IMR-90 (cell line): ENCODE results near the gene ANKMY2. TPM values are rescaled to one million over a fixed set of nuclear protein-coding genes. Genes with fewer than 3 reads are reported as not detected.

ENCODE experiments used
- ATAC-seq: fragments of 200-7000 bp; cut with Tn5 transposase; 2 replicates; pipeline ENCODE4 v1.9.1; 2020; ENCODE audit warnings: low read depth, mild to moderate bottlenecking, moderate library complexity
- BruUV-seq: library from RNA; stranded (reverse); fragments of 400-500 nt; replicated peaks from 2 replicates; lab custom pipeline; 2021; lab: Mats Ljungman, UMichigan
- CTCF ChIA-PET: fragments of 300-600 bp; formaldehyde crosslinking; extraction: SDS; loops from one replicate; lab custom pipeline; 2021; ENCODE audit warnings: antibody characterized with exemption; lab: Yijun Ruan, JAX
- POLR2A ChIA-PET: fragments of 300-600 bp; sonication (Branson Sonifier 250); formaldehyde crosslinking; loops from one replicate; lab custom pipeline; 2022; ENCODE audit warnings: antibody characterized with exemption; ENCODE audit not compliant: unreplicated experiment; lab: Charles Lee
- DNase-seq: peaks from one replicate; pipeline ENCODE4 v3.0.0; 2013
- H2AFZ ChIP-seq: replicated peaks from 2 replicates; pipeline ENCODE3; 2013; ENCODE audit warnings: low read length, mild to moderate bottlenecking; ENCODE audit not compliant: poor library complexity
- H2AK5ac ChIP-seq: 2 replicates; pipeline ENCODE4 v1.6.1; 2013; ENCODE audit warnings: low read depth, low read length, inconsistent platforms
- H2AK9ac ChIP-seq: replicated peaks from 2 replicates; pipeline ENCODE3; 2013; ENCODE audit warnings: mild to moderate bottlenecking, low read depth, low read length, moderate library complexity; ENCODE audit not compliant: poor library complexity
- H2BK120ac ChIP-seq: 2 replicates; pipeline ENCODE4 v1.6.1; 2013; ENCODE audit warnings: low read depth, low read length, inconsistent platforms
- H2BK15ac ChIP-seq: 3 replicates; pipeline ENCODE4 v1.6.1; 2013; ENCODE audit warnings: low read depth, low read length, inconsistent platforms
- H2BK20ac ChIP-seq: 2 replicates; pipeline ENCODE4 v1.6.1; 2013; ENCODE audit warnings: low read depth, mild to moderate bottlenecking, inconsistent platforms, low read length, moderate library complexity
- H2BK5ac ChIP-seq: 2 replicates; pipeline ENCODE4 v1.6.1; 2013; ENCODE audit warnings: mild to moderate bottlenecking, low read depth, low read length, inconsistent platforms; ENCODE audit not compliant: poor library complexity, severe bottlenecking
- H3K14ac ChIP-seq: replicated peaks from 2 replicates; pipeline ENCODE4 v1.6.1; 2013; ENCODE audit warnings: low read depth, low read length, inconsistent platforms
- H3K18ac ChIP-seq: 2 replicates; pipeline ENCODE4 v1.6.1; 2013; ENCODE audit warnings: low read depth, low read length, control low read depth
- H3K23ac ChIP-seq: 2 replicates; pipeline ENCODE4 v1.6.1; 2013; ENCODE audit warnings: low read depth, low read length, inconsistent platforms
- H3K27ac ChIP-seq: 2 replicates; pipeline ENCODE4 v1.5.1; 2013; ENCODE audit warnings: mild to moderate bottlenecking, control low read depth, low read length; ENCODE audit not compliant: insufficient read depth
- H3K27me3 ChIP-seq: 2 replicates; pipeline ENCODE4 v1.6.1; 2013; ENCODE audit warnings: low read length; ENCODE audit not compliant: control insufficient read depth, insufficient read depth
- H3K36me3 ChIP-seq: 2 replicates; pipeline ENCODE4 v1.6.1; 2013; ENCODE audit warnings: low read length, mixed read lengths; ENCODE audit not compliant: control insufficient read depth, insufficient read depth
- H3K4ac ChIP-seq: 2 replicates; pipeline ENCODE4 v1.6.1; 2013; ENCODE audit warnings: low read depth, low read length, inconsistent platforms
- H3K4me1 ChIP-seq: 2 replicates; pipeline ENCODE4 v1.6.1; 2013; ENCODE audit warnings: low read length, mixed read lengths; ENCODE audit not compliant: control insufficient read depth, insufficient read depth
- H3K4me2 ChIP-seq: 2 replicates; pipeline ENCODE4 v1.6.1; 2013; ENCODE audit warnings: low read depth, mild to moderate bottlenecking, control low read depth, low read length, moderate library complexity
- H3K4me3 ChIP-seq: 2 replicates; pipeline ENCODE4 v1.5.1; 2013; ENCODE audit warnings: low read depth, mild to moderate bottlenecking, control low read depth, low read length, moderate library complexity; ENCODE audit not compliant: insufficient read depth
- H3K56ac ChIP-seq: 2 replicates; pipeline ENCODE4 v1.6.1; 2013; ENCODE audit warnings: low read length, inconsistent platforms; ENCODE audit not compliant: insufficient read depth; ENCODE audit errors: extremely low read depth
- H3K79me1 ChIP-seq, 2 experiments: 2 replicates each; pipeline ENCODE4 v1.6.1; 2013; ENCODE audit warnings: low read length in 2 of 2, inconsistent platforms in 1 of 2, low read depth in 1 of 2
- H3K9ac ChIP-seq: 2 replicates; pipeline ENCODE4 v1.6.1; 2013; ENCODE audit warnings: low read depth, low read length, control low read depth
- H3K9me1 ChIP-seq: 2 replicates; pipeline ENCODE4 v1.6.1; 2013; ENCODE audit warnings: low read length, inconsistent platforms; ENCODE audit not compliant: insufficient read depth
- H3K9me3 ChIP-seq: 2 replicates; pipeline ENCODE4 v1.6.1; 2013; ENCODE audit warnings: low read length; ENCODE audit not compliant: control insufficient read depth, insufficient read depth
- H4K20me1 ChIP-seq: 2 replicates; pipeline ENCODE4 v1.6.1; 2013; ENCODE audit warnings: low read length, inconsistent platforms; ENCODE audit not compliant: insufficient read depth
- H4K5ac ChIP-seq: 2 replicates; pipeline ENCODE4 v1.6.1; 2013; ENCODE audit warnings: mild to moderate bottlenecking, low read depth, low read length, control low read depth
- H4K8ac ChIP-seq, 2 experiments: 2 replicates each; pipeline ENCODE4 v1.6.1; 2013; ENCODE audit warnings: low read depth in 2 of 2, low read length in 2 of 2, control low read depth in 1 of 2, inconsistent platforms in 1 of 2
- H4K91ac ChIP-seq: 2 replicates; pipeline ENCODE4 v1.6.1; 2013; ENCODE audit warnings: low read depth, low read length, inconsistent platforms; ENCODE audit not compliant: insufficient read depth
- CEBPB ChIP-seq: IDR thresholded peaks from 2 replicates; pipeline ENCODE4 v1.6.1; 2012; ENCODE audit warnings: low read depth, low read length, improper control_type of control experiment
- FOS ChIP-seq: fragments of 150-350 bp; IDR thresholded peaks from 2 replicates; pipeline ENCODE4 v1.6.1; 2016; ENCODE audit warnings: low read depth, low read length
- dilution Hi-C: fragments of 300-500 bp; cut with HindIII; formaldehyde crosslinking; loops from one replicate; pipeline ENCODE4 v1.14.3; 2018; ENCODE audit warnings: low sequenced_read_pairs; ENCODE audit not compliant: unreplicated experiment
- in situ Hi-C: fragments of 300-500 bp; cut with MboI; formaldehyde crosslinking; loops from 3 replicates; pipeline ENCODE4 v1.14.3; 2019; ENCODE audit warnings: low sequenced_read_pairs, inconsistent platforms, mixed read lengths
- intact Hi-C: fragments of 100-400 bp; cut with micrococcal nuclease; formaldehyde crosslinking; loops from 2 replicates; pipeline ENCODE4 v1.10.0; 2022
- polyA plus RNA-seq, 3 experiments: library from polyadenylated mRNA; depleted of rRNA; stranded (reverse); fragments of >200 nt; gene quantifications; 2 replicates each; pipeline ENCODE4 v1.2.3, GENCODE V29; 2012; ENCODE audit warnings: low replicate concordance in 1 of 3
- total RNA-seq: library from RNA; depleted of rRNA; stranded (reverse); fragments of >200 nt; gene quantifications from 2 replicates; pipeline ENCODE4 v1.2.3, GENCODE V29; 2012

ANKMY2 gene
- total and polyA plus RNA-seq, 2 of the 4 experiments (the other 2 are of a cell fraction): 19.5 to 41.9 TPM

DNA sequence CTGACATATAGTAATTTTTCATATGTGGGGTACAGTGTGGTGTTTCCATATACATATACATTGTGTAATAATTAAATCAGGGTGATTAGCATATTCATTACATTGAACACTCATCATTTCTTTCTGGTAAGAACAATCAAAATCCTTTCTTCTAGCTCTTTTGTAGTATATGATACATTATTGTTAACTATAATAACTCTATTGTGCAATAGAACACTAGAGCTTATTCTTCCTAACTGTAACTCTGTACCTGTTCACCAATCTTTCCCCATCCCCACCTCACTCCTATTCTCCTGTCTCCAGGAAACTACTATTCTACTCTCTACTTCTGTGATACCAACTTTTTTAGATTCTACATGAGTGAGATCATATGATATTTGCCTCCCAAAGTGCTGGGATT lies 9.8 kb upstream of the ANKMY2 start:
- H3K9me3 ChIP-seq: no peaks in the 10 kb centered on the region
- no peak overlapping the region for H3K27ac ChIP-seq
- in situ Hi-C loops: no loop called here
- BruUV-seq: no TSS peak
- TF ChIP-seq FOS (no peak), CEBPB (peak; percentile 74)
- H2AFZ ChIP-seq: no peak overlapping the region
- H2BK20ac ChIP-seq: no peak overlapping the region
- H3K14ac ChIP-seq: no peak overlapping the region
- DNase-seq (no peak), ATAC-seq (no peak)
- no peaks in the 10 kb centered on the region for H3K27me3 ChIP-seq
- dilution Hi-C loops: no loop called here
- ChIA-PET CTCF (no interaction called here), POLR2A (no interaction called here)
- H3K36me3 ChIP-seq: no peaks in the 10 kb centered on the region
- no peak overlapping the region for H3K56ac ChIP-seq
- H3K79me1 ChIP-seq: peaks cover 24 to 53% of the 10 kb centered on the region in 2 experiments
- H3K4ac ChIP-seq: no peak overlapping the region
- no peak overlapping the region for H2BK15ac ChIP-seq
- H3K4me1 ChIP-seq: peaks cover 4% of the 10 kb centered on the region
- H3K9me1 ChIP-seq: peaks cover 9% of the 10 kb centered on the region
- H3K9ac ChIP-seq: no peak overlapping the region
- H2BK5ac ChIP-seq: no peak overlapping the region
- no peak overlapping the region for H4K91ac ChIP-seq
- H4K8ac ChIP-seq: no peak overlapping the region
- H3K4me2 ChIP-seq: no peak overlapping the region
- H4K5ac ChIP-seq: no peak overlapping the region
- H2AK5ac ChIP-seq: no peak overlapping the region
- H2AK9ac ChIP-seq: no peak overlapping the region
- H4K20me1 ChIP-seq: peaks cover 8% of the 10 kb centered on the region; the same call in 1 of the 2 replicates
- no peak overlapping the region for H3K4me3 ChIP-seq
- H2BK120ac ChIP-seq: no peak overlapping the region
- H3K18ac ChIP-seq: no peak overlapping the region
- intact Hi-C loops: no loop called here
- no peak overlapping the region for H3K23ac ChIP-seq
